Measurements from ENCODE around the gene ZNF783.

ZNF783 gene

DNA sequence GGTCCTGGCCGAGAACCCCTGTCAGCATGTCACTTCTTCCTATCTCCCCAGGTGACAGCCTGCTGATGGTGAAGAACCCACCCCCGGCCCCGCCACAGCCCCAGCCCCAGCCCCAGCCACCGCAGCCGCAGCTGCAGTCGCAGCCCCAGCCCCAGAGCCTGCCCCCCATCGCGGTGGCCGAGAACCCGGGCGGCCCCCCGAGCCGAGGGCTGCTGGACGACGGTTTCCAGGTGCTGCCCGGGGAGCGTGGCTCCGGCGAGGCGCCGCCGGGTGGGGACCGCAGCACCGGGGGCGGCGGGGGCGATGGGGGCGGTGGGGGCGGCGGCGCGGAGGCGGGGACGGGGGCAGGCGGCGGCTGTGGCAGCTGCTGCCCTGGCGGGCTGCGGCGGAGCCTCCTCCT, 38.2 kb upstream of the ZNF783 start:
- H3K4me2 ChIP-seq (ENCODE audit: low read depth, low read length, poor library complexity, severe bottlenecking) = no peak overlapping the region
- H3K27ac ChIP-seq (ENCODE audit: low read depth, low read length) = no peak overlapping the region
- H3F3A ChIP-seq (ENCODE audit: insufficient read depth) = no peaks in the 10 kb centered on the region; the same call in 1 of the 2 replicates
- H3K36me3 ChIP-seq (ENCODE audit: low read length) = no peaks in the 10 kb centered on the region
- H4K20me1 ChIP-seq (ENCODE audit: low read depth, low read length) = no peaks in the 10 kb centered on the region
- H3K9ac ChIP-seq (ENCODE audit: low read length) = no peak overlapping the region
- no peak overlapping the region for H2AFZ ChIP-seq (ENCODE audit: low read depth, low read length, severe bottlenecking)
- TF ChIP-seq EZH2phosphoT487 (conservative IDR thresholded peaks at IDR 0.05; ENCODE audit: low read length) = no peak
- TF ChIP-seq, protein P1, sequence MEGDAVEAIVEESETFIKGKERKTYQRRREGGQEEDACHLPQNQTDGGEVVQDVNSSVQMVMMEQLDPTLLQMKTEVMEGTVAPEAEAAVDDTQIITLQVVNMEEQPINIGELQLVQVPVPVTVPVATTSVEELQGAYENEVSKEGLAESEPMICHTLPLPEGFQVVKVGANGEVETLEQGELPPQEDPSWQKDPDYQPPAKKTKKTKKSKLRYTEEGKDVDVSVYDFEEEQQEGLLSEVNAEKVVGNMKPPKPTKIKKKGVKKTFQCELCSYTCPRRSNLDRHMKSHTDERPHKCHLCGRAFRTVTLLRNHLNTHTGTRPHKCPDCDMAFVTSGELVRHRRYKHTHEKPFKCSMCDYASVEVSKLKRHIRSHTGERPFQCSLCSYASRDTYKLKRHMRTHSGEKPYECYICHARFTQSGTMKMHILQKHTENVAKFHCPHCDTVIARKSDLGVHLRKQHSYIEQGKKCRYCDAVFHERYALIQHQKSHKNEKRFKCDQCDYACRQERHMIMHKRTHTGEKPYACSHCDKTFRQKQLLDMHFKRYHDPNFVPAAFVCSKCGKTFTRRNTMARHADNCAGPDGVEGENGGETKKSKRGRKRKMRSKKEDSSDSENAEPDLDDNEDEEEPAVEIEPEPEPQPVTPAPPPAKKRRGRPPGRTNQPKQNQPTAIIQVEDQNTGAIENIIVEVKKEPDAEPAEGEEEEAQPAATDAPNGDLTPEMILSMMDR (IDR thresholded peaks at IDR 0.05; ENCODE audit: insufficient read depth, low read length, poor library complexity, severe bottlenecking) = no peak
- no peaks in the 10 kb centered on the region for H3K9me2 ChIP-seq (replicated peaks; ENCODE audit: insufficient read depth, low read length)
- H3K27me3 ChIP-seq (ENCODE audit: low read length) = no peaks in the 10 kb centered on the region
- H3K9me3 ChIP-seq (ENCODE audit: insufficient read depth, low read length) = no peaks in the 10 kb centered on the region
- no peaks in the 10 kb centered on the region for H3K79me2 ChIP-seq (ENCODE audit: insufficient read depth, low read length)
- no peak overlapping the region for H3K4me3 ChIP-seq (ENCODE audit: insufficient read depth, low read length, poor library complexity, severe bottlenecking)

DNA sequence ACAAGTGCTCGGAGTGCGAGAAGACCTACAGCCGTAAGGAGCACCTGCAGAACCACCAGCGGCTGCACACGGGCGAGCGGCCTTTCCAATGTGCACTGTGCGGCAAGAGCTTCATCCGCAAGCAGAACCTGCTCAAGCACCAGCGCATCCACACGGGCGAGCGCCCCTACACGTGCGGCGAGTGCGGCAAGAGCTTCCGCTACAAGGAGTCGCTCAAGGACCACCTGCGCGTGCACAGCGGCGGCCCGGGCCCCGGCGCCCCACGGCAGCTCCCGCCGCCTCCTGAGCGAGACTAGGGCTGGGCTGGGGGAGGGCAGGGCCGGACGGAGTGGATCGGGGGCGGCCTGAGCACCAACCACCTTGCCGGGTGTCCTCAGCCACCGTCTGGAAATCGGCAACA, 37.6 kb upstream of the ZNF783 start:
- TF ChIP-seq, protein P1 (IDR thresholded peaks at IDR 0.05; ENCODE audit: insufficient read depth, low read length, poor library complexity, severe bottlenecking) = no peak
- no peak for TF ChIP-seq EZH2phosphoT487 (conservative IDR thresholded peaks at IDR 0.05; ENCODE audit: low read length)
- Histone ChIP-seq H3K27ac (ENCODE audit: low read depth, low read length) (no peak overlapping the region), H3K9ac (ENCODE audit: low read length) (no peak overlapping the region), H3K79me2 (ENCODE audit: insufficient read depth, low read length) (no peaks in the 10 kb centered on the region), H3K4me2 (ENCODE audit: low read depth, low read length, poor library complexity, severe bottlenecking) (no peak overlapping the region), H3K27me3 (ENCODE audit: low read length) (no peaks in the 10 kb centered on the region), H3K9me2 (replicated peaks; ENCODE audit: insufficient read depth, low read length) (no peaks in the 10 kb centered on the region), H3K36me3 (ENCODE audit: low read length) (no peaks in the 10 kb centered on the region), H2AFZ (ENCODE audit: low read depth, low read length, severe bottlenecking) (no peak overlapping the region), H3F3A (ENCODE audit: insufficient read depth) (no peaks in the 10 kb centered on the region; the same call in 1 of the 2 replicates), H4K20me1 (ENCODE audit: low read depth, low read length) (no peaks in the 10 kb centered on the region), H3K4me3 (ENCODE audit: insufficient read depth, low read length, poor library complexity, severe bottlenecking) (no peak overlapping the region), H3K9me3 (ENCODE audit: insufficient read depth, low read length) (no peaks in the 10 kb centered on the region)

DNA sequence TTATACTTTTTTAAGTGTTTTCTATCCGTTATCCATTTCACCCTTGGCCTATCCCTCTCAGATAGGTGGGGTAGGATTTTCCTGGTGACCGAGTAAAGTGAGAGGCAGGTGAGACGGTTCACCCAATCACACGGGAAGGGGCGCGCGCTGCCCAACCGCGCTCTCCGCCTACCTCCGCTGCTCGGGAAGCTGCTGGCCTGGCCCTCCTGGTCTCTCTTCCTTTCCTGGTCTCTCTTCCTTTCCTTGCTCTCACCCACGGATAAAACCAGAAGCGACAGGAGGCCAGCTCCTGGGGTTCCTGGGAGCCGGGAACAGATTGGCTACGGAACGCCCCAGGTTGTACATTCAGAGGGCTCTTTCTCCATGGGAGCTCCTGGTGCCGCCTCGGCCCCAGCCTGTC, 36.9 kb upstream of the ZNF783 start:
- H3K9me3 ChIP-seq (ENCODE audit: insufficient read depth, low read length) = no peaks in the 10 kb centered on the region
- H4K20me1 ChIP-seq (ENCODE audit: low read depth, low read length) = no peaks in the 10 kb centered on the region
- H3K4me2 ChIP-seq (ENCODE audit: low read depth, low read length, poor library complexity, severe bottlenecking) = no peak overlapping the region
- H3K27ac ChIP-seq (ENCODE audit: low read depth, low read length) = no peak overlapping the region
- H3K9ac ChIP-seq (ENCODE audit: low read length) = no peak overlapping the region
- no peak overlapping the region for H3K4me3 ChIP-seq (ENCODE audit: insufficient read depth, low read length, poor library complexity, severe bottlenecking)
- H3K27me3 ChIP-seq (ENCODE audit: low read length) = no peaks in the 10 kb centered on the region
- no peaks in the 10 kb centered on the region; the same call in 1 of the 2 replicates for H3F3A ChIP-seq (ENCODE audit: insufficient read depth)
- no peaks in the 10 kb centered on the region for H3K9me2 ChIP-seq (replicated peaks; ENCODE audit: insufficient read depth, low read length)
- H3K36me3 ChIP-seq (ENCODE audit: low read length) = no peaks in the 10 kb centered on the region
- TF ChIP-seq, protein P1 (IDR thresholded peaks at IDR 0.05; ENCODE audit: insufficient read depth, low read length, poor library complexity, severe bottlenecking) = no peak
- no peak for TF ChIP-seq EZH2phosphoT487 (conservative IDR thresholded peaks at IDR 0.05; ENCODE audit: low read length)
- no peaks in the 10 kb centered on the region for H3K79me2 ChIP-seq (ENCODE audit: insufficient read depth, low read length)
- no peak overlapping the region for H2AFZ ChIP-seq (ENCODE audit: low read depth, low read length, severe bottlenecking)

Data from SU-DHL-6 (cell line).